Immature natural killer cell (primary cell): ENCODE measurements around the gene NFATC1. TPM values are rescaled to one million over a fixed set of nuclear protein-coding genes. Genes with fewer than 3 reads are reported as not detected.

ENCODE experiments used
- DNase-seq, 3 donors: peaks; one replicate each; pipeline ENCODE4 v3.0.0; 2022; ENCODE audit warnings: mixed read lengths in 1 of 3
- H3K27ac Mint-ChIP-seq, 6 donors: one replicate each; pipeline ENCODE4 v1.8.0; 2020; ENCODE audit warnings: mixed read lengths in 6 of 6, mild to moderate bottlenecking in 5 of 6, inconsistent platforms in 4 of 6, moderate library complexity in 3 of 6
- H3K27me3 Mint-ChIP-seq, 3 donors: one replicate each; pipeline ENCODE4 v1.8.0; 2020 to 2021; ENCODE audit warnings: low read depth in 3 of 3, mild to moderate bottlenecking in 3 of 3, mixed read lengths in 3 of 3, moderate library complexity in 3 of 3, inconsistent platforms in 1 of 3
- H3K36me3 Mint-ChIP-seq, 3 donors: one replicate each; pipeline ENCODE4 v1.8.0; 2020; ENCODE audit warnings: mixed read lengths in 3 of 3, inconsistent platforms in 2 of 3, mild to moderate bottlenecking in 2 of 3
- H3K4me1 Mint-ChIP-seq, 2 donors: one replicate each; pipeline ENCODE4 v1.8.0; 2020; ENCODE audit warnings: inconsistent platforms in 2 of 2, mild to moderate bottlenecking in 2 of 2, mixed read lengths in 2 of 2, moderate library complexity in 1 of 2
- H3K4me3 Mint-ChIP-seq, 5 donors: one replicate each; pipeline ENCODE4 v1.8.0; 2020; ENCODE audit warnings: mild to moderate bottlenecking in 5 of 5, mixed read lengths in 5 of 5, inconsistent platforms in 3 of 5, moderate library complexity in 3 of 5
- H3K9me3 Mint-ChIP-seq, 6 donors: one replicate each; pipeline ENCODE4 v1.8.0; 2020; ENCODE audit warnings: mild to moderate bottlenecking in 6 of 6, mixed read lengths in 6 of 6, inconsistent platforms in 4 of 6, moderate library complexity in 3 of 6
- polyA plus RNA-seq, 3 donors: library from polyadenylated mRNA; unstranded; fragments of 300-500 nt; fragmentation: Illumina TruSeq; gene quantifications; one replicate each; pipeline ENCODE4 v1.2.3, GENCODE V29; 2021

NFATC1 gene
- polyA plus RNA-seq, 3 donors from 2014 or later, result 3.1 to 17.6 (median 8.9) TPM

DNA sequence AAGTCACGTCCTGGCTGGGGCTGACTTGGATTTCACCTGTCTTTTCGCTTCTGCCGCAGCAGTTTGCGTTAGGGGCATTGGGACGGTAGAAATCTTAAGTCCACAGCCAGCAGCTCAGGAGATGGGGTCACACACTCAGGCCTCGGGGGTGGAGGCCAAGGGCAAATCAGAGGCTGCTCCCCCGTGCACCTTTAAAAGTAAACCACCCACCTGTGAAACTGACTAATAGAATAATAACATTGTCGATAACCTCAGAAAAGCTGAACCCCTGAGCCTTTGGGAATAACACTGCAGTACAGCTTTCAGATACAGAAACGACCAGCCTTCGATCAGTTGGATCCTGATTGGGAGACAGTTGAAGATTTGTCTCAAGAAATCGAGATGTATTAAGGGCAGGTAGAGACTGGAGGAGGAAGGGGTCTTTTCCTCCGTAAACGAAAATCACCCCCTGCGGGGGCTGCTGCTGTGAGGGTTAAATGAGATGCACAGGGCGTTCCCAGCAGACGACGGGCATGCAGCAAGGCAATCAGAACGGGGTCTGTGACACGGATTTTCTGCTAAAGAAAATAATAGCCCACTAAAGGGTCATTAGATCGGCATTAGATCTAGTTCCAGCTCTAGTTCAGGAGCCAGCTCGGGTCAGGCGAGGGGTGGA lies 16.4 kb upstream of the NFATC1 start:
- peak overlapping the region in 2 of 6 donors; percentile 5 to 17 for H3K27ac Mint-ChIP-seq
- H3K27me3 Mint-ChIP-seq, result peaks cover 0 to 2% (median 2%) of the 10 kb centered on the region in 3 donors
- H3K36me3 Mint-ChIP-seq, result peaks cover 0 to 32% (median 23%) of the 10 kb centered on the region in 3 donors
- H3K4me1 Mint-ChIP-seq, result peaks cover 8 to 10% of the 10 kb centered on the region in 2 donors
- no peak overlapping the region for H3K4me3 Mint-ChIP-seq
- no peaks in the 10 kb centered on the region for H3K9me3 Mint-ChIP-seq
- no peak for DNase-seq

DNA sequence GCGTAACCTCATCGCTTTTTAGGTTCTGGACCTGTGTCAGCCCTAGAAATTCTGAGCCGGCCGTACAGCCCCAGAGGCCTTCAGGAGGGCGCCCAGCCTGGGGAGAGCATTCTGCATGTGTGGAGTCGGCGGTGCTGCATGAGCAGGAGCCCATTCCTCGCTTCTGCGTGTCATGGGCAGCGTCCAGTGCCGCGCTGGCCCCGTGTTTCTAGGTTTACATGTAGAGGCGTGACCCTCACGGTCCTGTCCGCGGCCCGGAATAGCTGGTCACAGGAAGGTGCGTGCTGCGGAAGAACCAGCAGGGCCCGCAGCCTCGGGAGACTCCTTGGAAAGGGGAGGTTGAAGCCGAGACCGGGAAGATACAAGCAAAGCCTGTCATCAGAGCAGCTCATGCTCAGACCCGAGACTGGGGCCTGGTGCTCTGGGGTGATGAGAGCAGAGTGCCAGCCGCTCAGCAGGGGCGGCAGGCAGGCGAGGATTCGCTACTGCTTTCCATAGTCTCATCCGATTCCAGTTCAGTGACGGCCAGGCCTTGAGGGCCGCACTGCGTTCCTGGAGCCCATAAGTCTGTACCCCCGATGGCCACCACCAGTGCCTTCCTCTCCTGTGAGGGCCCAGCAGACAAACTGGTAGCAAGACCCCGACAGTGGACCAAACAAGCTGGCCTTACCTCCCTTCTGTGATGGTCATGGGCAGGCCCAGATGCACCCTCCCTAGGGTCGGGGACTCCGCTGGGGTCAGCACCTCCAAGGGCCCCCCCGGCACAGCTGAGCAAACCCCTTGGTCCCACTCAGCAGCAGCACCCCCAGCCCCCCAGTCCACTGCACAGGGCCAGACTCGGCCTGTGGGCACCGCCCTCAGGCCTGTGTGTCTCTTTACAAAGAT lies 15.6 kb upstream of the NFATC1 start:
- Mint-ChIP-seq H3K27ac (no peak overlapping the region), H3K4me1 (peaks cover 8 to 12% of the 10 kb centered on the region in 2 donors), H3K36me3 (peaks cover 0 to 26% (median 18%) of the 10 kb centered on the region in 3 donors), H3K27me3 (peaks cover 2% of the 10 kb centered on the region in 3 donors), H3K4me3 (no peak overlapping the region), H3K9me3 (no peaks in the 10 kb centered on the region)
- no peak for DNase-seq

DNA sequence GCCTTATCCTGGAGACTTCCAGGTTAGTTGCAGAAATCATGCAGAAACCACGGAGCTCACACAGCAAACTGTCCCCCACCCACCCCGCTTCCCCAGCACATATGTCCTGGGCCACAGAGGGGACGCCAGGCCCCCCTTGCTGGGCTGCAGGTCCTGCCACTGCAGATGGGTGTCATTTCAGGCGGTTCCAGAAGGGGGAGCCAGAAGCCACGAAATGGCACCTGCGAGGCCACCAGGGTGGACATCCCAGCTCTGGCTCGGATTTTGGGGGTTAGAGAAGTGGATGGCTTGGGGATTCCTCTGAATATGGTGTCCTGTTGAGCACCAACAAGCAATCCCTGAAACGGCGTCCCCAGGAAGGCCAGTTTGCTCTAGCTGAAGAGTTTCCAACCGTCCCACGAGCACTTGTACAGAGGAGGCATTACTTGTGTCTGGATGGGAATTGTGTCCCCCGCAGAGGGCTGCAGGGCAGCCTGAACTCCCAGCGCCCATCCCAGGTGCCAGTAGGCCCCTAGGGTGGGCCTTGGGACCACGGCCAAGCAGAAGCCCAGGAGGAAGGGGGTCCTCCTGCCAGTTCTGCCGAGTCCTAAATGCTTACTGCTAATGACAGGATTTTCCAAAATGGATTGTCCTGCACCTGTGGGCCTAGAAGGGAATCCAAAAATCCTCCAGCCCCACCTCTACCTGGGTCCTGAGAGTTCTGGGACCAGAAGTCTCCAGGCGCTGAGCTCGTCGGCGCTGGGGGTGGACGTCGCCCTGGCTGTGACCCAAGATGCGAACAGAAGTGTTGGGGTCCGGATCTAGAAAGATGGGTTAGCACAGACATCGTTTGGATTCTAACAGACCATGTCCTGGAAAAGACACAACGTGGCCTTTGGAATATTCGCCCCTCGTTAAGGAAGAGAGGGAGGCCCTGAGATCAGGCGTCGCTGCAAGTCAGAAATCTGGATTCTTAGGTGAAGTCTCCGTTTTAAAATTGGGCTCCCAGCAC lies 14.6 kb upstream of the NFATC1 start:
- Mint-ChIP-seq H3K4me3 (no peak overlapping the region), H3K4me1 (peaks cover 8 to 12% of the 10 kb centered on the region in 2 donors), H3K27me3 (peaks cover 2% of the 10 kb centered on the region in 3 donors), H3K36me3 (peaks cover 0 to 19% (median 9%) of the 10 kb centered on the region in 3 donors), H3K9me3 (no peaks in the 10 kb centered on the region), H3K27ac (no peak overlapping the region)
- peak; percentile 55 to 63 (median 58) for DNase-seq

DNA sequence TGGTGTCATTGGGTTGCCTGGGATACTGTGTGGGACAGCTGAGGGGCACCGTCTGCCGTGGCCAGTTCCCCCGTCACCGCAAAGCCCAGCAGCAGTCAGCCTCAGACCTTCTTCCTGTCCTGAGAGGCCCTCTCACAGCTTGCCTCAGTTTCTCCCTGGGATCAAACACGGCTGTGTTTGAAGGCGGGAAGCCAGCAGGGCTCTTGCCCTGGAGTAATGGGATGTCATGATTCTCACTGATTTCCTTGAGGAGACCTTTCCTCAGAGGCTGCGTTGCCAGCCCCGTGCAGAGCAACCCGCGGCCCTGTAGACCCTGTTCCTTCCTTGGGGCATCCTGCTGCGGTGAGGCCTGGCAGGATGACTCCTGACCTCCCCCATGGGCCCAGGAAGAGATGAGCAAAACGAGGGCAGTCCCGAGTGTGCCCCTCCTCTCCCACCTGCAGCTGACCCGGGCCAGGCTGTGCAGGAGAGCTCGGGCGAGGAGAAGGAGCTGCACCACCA lies 13.9 kb upstream of the NFATC1 start:
- Mint-ChIP-seq H3K9me3 (no peaks in the 10 kb centered on the region), H3K36me3 (peaks cover 0 to 15% (median 9%) of the 10 kb centered on the region in 3 donors), H3K4me3 (no peak overlapping the region), H3K4me1 (peaks cover 8 to 12% of the 10 kb centered on the region in 2 donors), H3K27me3 (peaks cover 2 to 4% (median 2%) of the 10 kb centered on the region in 3 donors), H3K27ac (no peak overlapping the region)
- DNase-seq, result no peak

DNA sequence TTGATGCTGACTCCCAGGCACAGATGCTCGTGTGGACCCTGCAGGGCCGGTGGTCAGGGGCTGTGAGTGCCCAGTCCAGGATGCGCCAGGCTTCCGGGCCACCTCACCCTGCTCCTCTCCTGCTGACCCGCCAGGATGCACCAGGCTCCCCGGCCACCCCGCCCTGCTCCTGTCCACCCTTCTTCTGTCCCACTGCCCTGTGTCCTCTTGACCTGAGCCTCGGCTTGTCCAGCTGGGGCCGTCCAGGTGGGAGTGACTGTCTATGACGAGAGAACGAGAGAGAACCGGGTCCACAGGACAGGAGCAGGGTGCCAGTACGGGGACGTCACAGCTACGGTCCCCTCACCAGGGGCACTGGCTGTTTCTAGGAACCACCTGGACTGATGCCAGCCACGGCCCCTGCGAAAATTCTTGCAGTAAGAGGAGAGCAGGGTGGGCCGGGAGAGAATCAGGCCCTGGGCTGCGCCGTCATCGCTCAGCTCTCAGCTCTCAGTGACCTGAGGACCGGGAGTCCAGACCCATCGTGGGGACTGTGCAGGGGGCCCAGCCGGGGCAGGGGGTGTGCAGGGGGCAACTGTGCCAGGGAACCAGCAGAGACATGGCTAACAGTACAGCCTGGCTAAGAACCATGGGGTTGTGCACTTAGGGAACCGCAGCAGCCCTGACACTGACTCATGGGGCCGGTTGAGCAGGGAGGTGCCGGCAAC lies 12.9 kb upstream of the NFATC1 start:
- H3K9me3 Mint-ChIP-seq, result no peaks in the 10 kb centered on the region
- peaks cover 8 to 12% of the 10 kb centered on the region in 2 donors for H3K4me1 Mint-ChIP-seq
- no peak for DNase-seq
- H3K27ac Mint-ChIP-seq, result no peak overlapping the region
- H3K27me3 Mint-ChIP-seq, result peaks cover 2 to 10% (median 4%) of the 10 kb centered on the region in 3 donors
- peaks cover 0 to 10% (median 6%) of the 10 kb centered on the region in 3 donors for H3K36me3 Mint-ChIP-seq
- no peak overlapping the region for H3K4me3 Mint-ChIP-seq

DNA sequence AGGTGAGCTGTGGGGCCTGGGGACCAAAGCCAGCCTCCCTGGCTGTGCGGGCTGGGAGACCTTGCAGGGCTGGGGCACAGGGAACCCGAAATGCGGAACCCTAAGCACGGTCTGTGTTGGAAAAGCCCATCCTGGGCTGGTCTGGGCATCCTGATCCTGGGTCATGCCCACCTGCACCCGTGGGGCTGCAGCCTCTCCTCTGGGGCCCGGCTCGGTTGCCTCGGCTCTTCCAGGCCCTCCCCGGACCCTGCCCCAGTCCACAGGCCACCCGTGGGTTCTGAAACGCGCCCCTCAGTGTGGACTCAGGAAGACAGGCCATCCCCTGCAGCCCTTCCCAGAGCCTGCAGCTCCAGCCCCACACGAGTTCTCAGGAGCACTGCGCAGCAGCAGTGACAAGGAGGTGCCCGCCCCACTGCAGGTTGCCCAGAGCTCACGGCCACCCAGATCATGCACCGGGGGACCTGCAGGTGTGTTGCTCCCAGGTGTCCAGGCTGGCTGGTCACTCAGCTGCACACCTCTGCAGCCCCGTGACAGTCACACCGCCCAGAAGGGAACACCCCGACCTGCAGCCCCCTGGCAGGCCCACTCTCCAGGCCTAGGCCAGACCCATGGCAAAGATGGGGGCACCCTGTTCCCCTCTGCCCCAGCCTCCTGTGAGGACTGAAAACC lies 12.2 kb upstream of the NFATC1 start:
- DNase-seq, result no peak
- Mint-ChIP-seq H3K4me1 (peaks cover 8 to 12% of the 10 kb centered on the region in 2 donors), H3K36me3 (peaks cover 0 to 3% (median 0%) of the 10 kb centered on the region in 3 donors), H3K27ac (no peak overlapping the region), H3K4me3 (no peak overlapping the region), H3K9me3 (no peaks in the 10 kb centered on the region), H3K27me3 (peaks cover 2 to 9% (median 4%) of the 10 kb centered on the region in 3 donors)

DNA sequence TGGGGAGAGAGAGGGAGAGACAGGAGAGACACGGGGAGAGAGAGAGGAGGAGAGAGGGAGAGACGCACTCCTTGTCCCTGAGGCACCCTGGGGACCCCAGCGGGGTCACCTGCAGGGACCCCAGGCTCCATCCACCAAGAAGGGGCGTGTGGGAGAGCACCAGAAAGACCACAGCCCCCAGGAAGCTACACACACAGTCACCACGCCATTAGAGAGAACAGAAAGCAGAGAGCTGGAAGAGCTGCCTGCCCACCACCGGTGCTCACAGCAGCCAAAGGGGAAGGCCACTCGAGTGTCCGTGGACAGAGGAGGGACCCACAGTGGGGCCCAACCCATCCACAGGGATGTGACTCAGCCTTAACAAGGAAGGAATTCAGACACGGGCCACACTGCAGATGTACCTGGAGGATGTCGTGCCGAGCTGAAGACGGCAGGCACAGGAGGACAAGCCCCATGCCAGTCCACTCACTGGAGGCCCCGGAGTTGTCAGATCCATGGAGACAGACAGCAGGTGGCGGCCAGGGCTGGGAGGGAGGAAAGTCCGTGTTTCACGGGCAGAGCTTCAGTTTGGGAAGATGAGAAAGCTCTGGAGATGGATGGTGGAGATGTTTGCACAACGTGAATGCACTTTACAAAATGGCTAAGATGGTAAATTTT lies 11.5 kb upstream of the NFATC1 start:
- H3K36me3 Mint-ChIP-seq, result no peaks in the 10 kb centered on the region
- H3K27me3 Mint-ChIP-seq, result peaks cover 2 to 15% (median 9%) of the 10 kb centered on the region in 3 donors
- H3K4me3 Mint-ChIP-seq, result no peak overlapping the region
- H3K9me3 Mint-ChIP-seq, result no peaks in the 10 kb centered on the region
- H3K4me1 Mint-ChIP-seq, result peaks cover 2 to 7% of the 10 kb centered on the region in 2 donors
- H3K27ac Mint-ChIP-seq, result no peak overlapping the region
- DNase-seq, result no peak

DNA sequence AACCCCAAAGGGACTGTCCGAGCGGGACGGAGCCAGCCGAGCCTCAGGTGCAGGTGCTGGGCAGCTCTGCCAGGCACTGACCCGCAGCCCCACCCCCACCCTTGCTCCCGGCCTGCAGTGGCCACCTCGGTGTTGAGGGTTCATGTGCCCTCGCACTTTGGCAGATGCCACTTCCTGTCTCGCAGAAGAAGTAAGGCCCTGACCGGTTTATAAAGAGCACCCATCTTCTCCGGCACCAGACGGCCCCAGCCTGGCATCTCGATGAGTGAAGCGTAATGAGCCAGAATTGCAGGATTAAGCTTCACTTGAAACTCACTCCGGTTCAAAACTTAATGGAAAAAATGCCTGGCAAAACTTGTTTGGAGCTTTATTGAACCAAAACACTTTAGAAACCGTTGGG lies 10.9 kb upstream of the NFATC1 start:
- H3K9me3 Mint-ChIP-seq, result no peaks in the 10 kb centered on the region
- no peaks in the 10 kb centered on the region for H3K36me3 Mint-ChIP-seq
- DNase-seq, result no peak
- peaks cover 4 to 16% (median 14%) of the 10 kb centered on the region in 3 donors for H3K27me3 Mint-ChIP-seq
- H3K27ac Mint-ChIP-seq, result no peak overlapping the region
- peaks cover 0 to 5% of the 10 kb centered on the region in 2 donors for H3K4me1 Mint-ChIP-seq
- no peak overlapping the region for H3K4me3 Mint-ChIP-seq

DNA sequence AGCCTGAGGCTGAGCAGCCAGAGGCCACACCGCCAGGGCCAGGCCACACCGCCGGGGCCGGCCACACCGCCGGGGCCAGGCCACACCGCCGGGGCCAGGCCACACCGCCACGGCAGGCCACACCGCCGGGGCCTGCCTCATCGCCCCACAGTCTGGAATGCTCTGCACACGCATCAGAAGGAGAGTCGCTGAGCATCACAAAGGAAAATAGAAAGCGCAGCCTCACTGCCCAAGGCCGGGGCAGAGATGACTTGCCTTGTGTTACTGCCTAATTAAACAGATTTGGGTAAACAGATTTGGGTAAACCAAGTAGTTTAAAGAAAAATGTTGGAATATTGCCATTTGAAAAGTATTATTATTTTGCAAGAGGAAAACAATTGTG lies 10.4 kb upstream of the NFATC1 start:
- Mint-ChIP-seq H3K27ac (no peak overlapping the region), H3K4me1 (peaks cover 0 to 5% of the 10 kb centered on the region in 2 donors), H3K36me3 (no peaks in the 10 kb centered on the region), H3K9me3 (no peaks in the 10 kb centered on the region), H3K27me3 (peaks cover 3 to 18% (median 14%) of the 10 kb centered on the region in 3 donors), H3K4me3 (no peak overlapping the region)
- no peak for DNase-seq

DNA sequence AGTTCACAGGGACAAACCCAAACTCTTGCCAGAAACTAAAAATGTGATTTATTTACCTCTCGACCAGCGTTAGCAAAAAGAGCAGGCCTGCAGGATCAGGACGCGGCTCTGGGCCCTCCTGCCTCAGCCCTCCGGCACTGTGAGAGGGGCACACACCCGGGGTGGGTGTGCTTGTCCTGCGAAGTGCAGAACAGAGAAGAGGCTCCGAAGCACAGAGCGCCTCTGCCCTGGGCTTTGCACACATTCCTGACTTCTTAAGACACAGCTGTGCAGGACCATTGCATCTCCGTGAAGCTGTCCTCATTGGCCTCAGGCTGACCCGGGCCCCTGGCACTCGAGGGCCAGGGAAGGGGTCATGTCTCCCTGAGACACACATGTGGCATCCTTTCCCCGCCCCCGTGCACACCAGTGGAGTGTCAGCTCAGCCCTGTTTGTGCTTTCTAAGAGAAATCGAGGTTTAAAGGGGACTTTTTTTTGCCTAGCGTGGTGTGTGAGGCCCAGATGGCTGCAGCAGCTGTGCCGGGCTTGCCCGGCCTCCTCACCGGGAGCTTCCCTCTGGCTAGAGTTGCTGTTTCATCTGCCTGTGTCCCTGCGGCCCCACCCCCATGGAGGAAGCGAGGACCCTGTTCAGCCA lies 9.9 kb upstream of the NFATC1 start:
- H3K4me3 Mint-ChIP-seq, result no peak overlapping the region
- H3K36me3 Mint-ChIP-seq, result no peaks in the 10 kb centered on the region
- DNase-seq, result no peak
- no peak overlapping the region for H3K27ac Mint-ChIP-seq
- peaks cover 0 to 5% of the 10 kb centered on the region in 2 donors for H3K4me1 Mint-ChIP-seq
- H3K9me3 Mint-ChIP-seq, result no peaks in the 10 kb centered on the region
- H3K27me3 Mint-ChIP-seq, result peaks cover 2 to 22% (median 14%) of the 10 kb centered on the region in 3 donors

DNA sequence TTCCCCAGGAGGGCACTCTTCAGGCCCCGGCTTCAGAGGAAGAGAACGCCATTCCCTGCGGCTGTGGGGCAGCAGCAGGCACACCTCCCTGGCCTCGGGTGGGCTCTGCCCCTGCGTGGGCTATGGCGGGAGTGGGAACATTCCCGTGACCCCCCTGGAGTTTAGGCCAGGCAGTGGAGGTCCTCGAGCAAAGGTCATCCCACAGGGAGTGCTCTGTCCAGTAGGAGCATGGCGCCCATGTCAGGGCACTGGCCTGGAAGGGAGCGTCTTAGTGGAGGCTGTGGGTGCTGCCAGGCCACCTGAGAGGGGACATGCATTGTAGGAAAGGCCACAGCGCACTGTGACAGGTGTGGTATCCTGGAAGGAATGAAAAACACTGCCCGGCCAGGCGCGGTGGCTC lies 9.2 kb upstream of the NFATC1 start:
- H3K4me3 Mint-ChIP-seq, result no peak overlapping the region
- H3K4me1 Mint-ChIP-seq, result peaks cover 0 to 5% of the 10 kb centered on the region in 2 donors
- DNase-seq, result no peak
- H3K27me3 Mint-ChIP-seq, result peaks cover 2 to 29% (median 19%) of the 10 kb centered on the region in 3 donors
- H3K27ac Mint-ChIP-seq, result no peak overlapping the region
- no peaks in the 10 kb centered on the region for H3K9me3 Mint-ChIP-seq
- no peaks in the 10 kb centered on the region for H3K36me3 Mint-ChIP-seq
